HL-60 (cell line): Measurements from ENCODE around the gene POLR1A.

Experiments
- DNase-seq, 2 experiments: peaks; one replicate each; pipeline ENCODE4 v3.0.0-alpha.2; 2010 to 2020; ENCODE audit warnings: low read depth in 1 of 2, low spot score in 1 of 2
- H3K27ac ChIP-seq: fragments of 250-450 bp; sonication (Bioruptor Pico); replicated peaks from 2 replicates; pipeline ENCODE4 v1.5.1; 2020; ENCODE audit warnings: mild to moderate bottlenecking, moderate library complexity
- H3K27me3 ChIP-seq: fragments of 250-450 bp; sonication (Bioruptor Pico); 2 replicates; pipeline ENCODE4 v1.5.1; 2021; ENCODE audit warnings: mild to moderate bottlenecking, moderate library complexity; ENCODE audit not compliant: insufficient read depth, poor library complexity, severe bottlenecking
- H3K4me3 ChIP-seq: replicated peaks from 2 replicates; pipeline ENCODE4 v1.5.1; 2011; ENCODE audit warnings: mild to moderate bottlenecking, control low read depth, low read length; ENCODE audit not compliant: insufficient read depth
- GABPA ChIP-seq: IDR thresholded peaks from 2 replicates; pipeline ENCODE4 v1.6.1; 2012; ENCODE audit warnings: low read depth
- POLR2AphosphoS5 ChIP-seq: IDR thresholded peaks from 2 replicates; pipeline ENCODE4 v1.6.1; 2012; ENCODE audit warnings: low read depth
- SPI1 ChIP-seq: IDR thresholded peaks from 2 replicates; pipeline ENCODE4 v1.6.1; 2012; ENCODE audit warnings: low read depth, mild to moderate bottlenecking, borderline replicate concordance
- TF ChIP-seq, protein P1 (sequence below): IDR thresholded peaks from 2 replicates; pipeline ENCODE4 v1.6.1; 2012; ENCODE audit warnings: low read depth; ENCODE audit not compliant: insufficient replicate concordance
- TF ChIP-seq, protein P2 (sequence below): IDR thresholded peaks from one replicate; pipeline ENCODE4 v1.5.1; 2011; ENCODE audit warnings: low read length, control low read depth, inconsistent platforms; ENCODE audit not compliant: insufficient read depth

POLR1A gene

DNA sequence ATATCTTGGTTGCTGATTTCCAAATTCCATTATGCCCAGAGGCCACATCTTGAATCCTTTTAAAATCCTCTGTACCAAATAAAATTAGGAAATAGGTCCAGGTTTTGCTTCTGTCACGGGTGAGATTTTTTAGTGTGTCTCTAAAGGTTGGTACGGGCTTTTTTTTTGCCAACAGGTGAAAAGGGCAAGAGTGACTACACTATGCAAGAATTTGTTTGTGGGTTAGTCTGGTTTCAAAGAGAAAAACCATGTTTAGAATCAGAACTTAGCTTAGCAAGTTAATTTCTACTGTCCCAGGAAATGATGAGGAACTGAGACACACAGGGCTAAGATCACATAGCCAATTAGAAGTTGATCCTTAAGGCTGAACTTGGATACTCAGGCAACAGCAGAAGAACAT, 41.7 kb downstream of the POLR1A start:
- DNase-seq = no peak
- Histone ChIP-seq H3K27me3 (no peaks in the 10 kb centered on the region), H3K4me3 (no peak overlapping the region), H3K27ac (no peak overlapping the region)
- TF ChIP-seq GABPA (no peak), SPI1 (no peak), POLR2AphosphoS5 (no peak)
- TF ChIP-seq, protein P1, sequence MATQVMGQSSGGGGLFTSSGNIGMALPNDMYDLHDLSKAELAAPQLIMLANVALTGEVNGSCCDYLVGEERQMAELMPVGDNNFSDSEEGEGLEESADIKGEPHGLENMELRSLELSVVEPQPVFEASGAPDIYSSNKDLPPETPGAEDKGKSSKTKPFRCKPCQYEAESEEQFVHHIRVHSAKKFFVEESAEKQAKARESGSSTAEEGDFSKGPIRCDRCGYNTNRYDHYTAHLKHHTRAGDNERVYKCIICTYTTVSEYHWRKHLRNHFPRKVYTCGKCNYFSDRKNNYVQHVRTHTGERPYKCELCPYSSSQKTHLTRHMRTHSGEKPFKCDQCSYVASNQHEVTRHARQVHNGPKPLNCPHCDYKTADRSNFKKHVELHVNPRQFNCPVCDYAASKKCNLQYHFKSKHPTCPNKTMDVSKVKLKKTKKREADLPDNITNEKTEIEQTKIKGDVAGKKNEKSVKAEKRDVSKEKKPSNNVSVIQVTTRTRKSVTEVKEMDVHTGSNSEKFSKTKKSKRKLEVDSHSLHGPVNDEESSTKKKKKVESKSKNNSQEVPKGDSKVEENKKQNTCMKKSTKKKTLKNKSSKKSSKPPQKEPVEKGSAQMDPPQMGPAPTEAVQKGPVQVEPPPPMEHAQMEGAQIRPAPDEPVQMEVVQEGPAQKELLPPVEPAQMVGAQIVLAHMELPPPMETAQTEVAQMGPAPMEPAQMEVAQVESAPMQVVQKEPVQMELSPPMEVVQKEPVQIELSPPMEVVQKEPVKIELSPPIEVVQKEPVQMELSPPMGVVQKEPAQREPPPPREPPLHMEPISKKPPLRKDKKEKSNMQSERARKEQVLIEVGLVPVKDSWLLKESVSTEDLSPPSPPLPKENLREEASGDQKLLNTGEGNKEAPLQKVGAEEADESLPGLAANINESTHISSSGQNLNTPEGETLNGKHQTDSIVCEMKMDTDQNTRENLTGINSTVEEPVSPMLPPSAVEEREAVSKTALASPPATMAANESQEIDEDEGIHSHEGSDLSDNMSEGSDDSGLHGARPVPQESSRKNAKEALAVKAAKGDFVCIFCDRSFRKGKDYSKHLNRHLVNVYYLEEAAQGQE = no peak
- TF ChIP-seq, protein P2, sequence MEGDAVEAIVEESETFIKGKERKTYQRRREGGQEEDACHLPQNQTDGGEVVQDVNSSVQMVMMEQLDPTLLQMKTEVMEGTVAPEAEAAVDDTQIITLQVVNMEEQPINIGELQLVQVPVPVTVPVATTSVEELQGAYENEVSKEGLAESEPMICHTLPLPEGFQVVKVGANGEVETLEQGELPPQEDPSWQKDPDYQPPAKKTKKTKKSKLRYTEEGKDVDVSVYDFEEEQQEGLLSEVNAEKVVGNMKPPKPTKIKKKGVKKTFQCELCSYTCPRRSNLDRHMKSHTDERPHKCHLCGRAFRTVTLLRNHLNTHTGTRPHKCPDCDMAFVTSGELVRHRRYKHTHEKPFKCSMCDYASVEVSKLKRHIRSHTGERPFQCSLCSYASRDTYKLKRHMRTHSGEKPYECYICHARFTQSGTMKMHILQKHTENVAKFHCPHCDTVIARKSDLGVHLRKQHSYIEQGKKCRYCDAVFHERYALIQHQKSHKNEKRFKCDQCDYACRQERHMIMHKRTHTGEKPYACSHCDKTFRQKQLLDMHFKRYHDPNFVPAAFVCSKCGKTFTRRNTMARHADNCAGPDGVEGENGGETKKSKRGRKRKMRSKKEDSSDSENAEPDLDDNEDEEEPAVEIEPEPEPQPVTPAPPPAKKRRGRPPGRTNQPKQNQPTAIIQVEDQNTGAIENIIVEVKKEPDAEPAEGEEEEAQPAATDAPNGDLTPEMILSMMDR = no peak

GRCh38 chr2:86062043-86062442, 43.6 kb downstream of the POLR1A start:
- Histone ChIP-seq H3K27ac (no peak overlapping the region), H3K4me3 (no peak overlapping the region), H3K27me3 (no peaks in the 10 kb centered on the region)
- no peak for DNase-seq
- TF ChIP-seq, protein P2 = no peak
- TF ChIP-seq GABPA = no peak
- no peak for TF ChIP-seq SPI1
- TF ChIP-seq, protein P1 = no peak
- no peak for TF ChIP-seq POLR2AphosphoS5

- DNase-seq = no peak
- no peak overlapping the region for H3K27ac ChIP-seq
- TF ChIP-seq POLR2AphosphoS5 = no peak
- TF ChIP-seq, protein P2 = no peak
- TF ChIP-seq, protein P1 = no peak
- TF ChIP-seq GABPA = no peak
- TF ChIP-seq SPI1 = no peak
- H3K4me3 ChIP-seq = no peak overlapping the region
- H3K27me3 ChIP-seq = no peaks in the 10 kb centered on the region
These were observed 48.9 kb downstream of the POLR1A start for GRCh38 chr2:86056590-86057331.
